ENCODE data around the gene PCDHGA3.
"Not testable (repeated sequence)": the region's sequence is repeated elsewhere in the genome, so short reads cannot be mapped to it uniquely, and the experiment has no call there.

The PCDHGA3 gene

DNA sequence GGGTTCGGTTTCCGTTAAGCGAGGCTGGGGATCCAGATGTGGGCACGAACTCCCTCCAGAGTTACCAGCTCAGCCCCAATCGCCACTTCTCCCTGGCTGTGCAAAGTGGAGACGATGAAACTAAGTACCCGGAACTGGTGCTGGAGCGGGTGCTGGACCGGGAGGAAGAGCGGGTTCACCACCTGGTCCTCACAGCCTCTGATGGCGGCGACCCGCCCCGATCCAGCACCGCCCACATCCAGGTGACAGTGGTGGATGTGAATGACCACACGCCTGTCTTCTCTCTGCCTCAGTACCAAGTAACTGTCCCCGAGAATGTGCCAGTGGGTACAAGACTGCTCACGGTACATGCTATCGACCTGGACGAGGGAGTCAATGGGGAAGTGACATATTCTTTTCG is 39.7 kb downstream of the PCDHGA3 start:
- DNase-seq = no peak

DNA sequence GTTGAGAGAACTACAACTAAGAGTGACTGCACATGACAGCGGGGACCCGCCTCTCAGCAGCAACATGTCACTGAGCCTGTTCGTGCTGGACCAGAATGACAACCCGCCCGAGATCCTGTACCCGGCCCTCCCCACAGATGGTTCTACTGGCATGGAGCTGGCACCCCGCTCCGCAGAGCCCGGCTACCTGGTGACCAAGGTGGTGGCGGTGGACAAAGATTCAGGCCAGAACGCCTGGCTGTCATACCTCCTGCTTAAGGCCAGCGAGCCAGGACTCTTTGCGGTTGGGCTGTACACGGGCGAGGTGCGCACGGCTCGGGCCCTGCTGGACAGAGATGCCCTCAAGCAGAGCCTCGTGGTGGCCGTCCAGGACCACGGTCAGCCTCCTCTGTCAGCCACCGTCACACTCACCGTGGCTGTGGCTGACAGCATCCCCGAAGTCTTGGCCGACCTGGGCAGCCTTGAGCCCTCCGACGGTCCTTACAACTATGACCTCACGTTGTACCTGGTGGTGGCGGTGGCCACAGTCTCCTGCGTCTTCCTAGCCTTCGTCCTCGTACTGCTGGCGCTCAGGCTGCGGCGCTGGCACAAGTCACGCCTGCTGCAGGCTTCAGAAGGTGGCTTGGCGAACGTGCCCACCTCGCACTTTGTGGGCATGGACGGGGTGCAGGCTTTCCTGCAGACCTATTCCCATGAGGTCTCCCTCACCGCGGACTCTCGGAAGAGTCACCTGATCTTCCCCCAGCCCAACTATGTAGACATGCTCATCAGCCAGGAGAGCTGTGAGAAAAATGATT is 41.0 kb downstream of the PCDHGA3 start:
- DNase-seq = no peak

DNA sequence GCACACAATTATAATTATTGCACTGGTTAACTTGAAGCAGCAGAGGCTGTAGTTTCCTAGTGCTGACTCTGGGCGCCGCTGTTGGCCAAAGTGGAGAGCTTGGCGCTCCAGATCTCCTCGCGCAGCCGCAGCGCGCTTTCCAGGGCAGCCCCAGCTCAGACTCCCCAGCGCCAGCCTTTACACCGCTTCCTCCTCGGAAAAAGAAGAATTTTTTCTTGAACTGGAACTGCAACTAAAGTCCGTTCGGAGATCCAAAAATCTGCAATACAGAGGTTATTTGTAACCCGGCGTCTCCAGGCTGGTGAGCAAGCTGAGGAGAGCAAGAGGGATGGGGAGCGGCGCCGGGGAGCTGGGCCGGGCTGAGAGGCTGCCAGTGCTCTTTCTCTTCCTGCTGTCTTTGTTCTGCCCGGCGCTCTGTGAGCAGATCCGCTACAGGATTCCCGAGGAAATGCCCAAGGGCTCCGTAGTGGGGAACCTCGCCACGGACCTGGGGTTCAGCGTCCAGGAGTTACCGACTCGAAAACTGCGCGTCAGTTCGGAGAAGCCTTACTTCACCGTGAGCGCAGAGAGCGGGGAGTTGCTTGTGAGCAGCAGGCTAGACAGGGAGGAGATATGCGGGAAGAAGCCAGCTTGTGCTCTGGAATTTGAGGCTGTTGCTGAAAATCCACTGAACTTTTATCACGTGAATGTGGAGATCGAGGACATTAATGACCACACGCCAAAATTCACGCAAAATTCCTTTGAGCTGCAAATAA is 44.1 kb downstream of the PCDHGA3 start, which contains the start of gene PCDHGB4:
PCDHGB4 (plus strand) TSS at position 142 of the 755 bp plus-strand sequence; CDS start at position 329, 187 bp downstream.
- peak; percentile 38 for DNase-seq

DNA sequence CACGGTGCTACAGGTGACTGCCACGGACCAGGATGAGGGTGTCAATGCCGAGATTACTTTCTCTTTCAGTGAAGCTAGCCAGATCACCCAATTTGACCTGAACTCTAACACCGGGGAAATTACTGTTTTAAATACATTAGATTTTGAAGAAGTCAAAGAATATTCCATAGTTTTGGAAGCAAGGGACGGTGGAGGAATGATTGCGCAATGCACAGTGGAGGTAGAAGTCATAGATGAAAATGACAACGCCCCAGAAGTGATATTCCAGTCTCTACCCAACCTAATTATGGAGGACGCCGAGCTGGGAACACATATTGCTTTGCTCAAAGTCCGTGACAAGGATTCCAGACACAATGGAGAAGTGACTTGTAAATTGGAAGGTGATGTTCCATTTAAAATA is 45.0 kb downstream of the PCDHGA3 start:
- no peak for DNase-seq

DNA sequence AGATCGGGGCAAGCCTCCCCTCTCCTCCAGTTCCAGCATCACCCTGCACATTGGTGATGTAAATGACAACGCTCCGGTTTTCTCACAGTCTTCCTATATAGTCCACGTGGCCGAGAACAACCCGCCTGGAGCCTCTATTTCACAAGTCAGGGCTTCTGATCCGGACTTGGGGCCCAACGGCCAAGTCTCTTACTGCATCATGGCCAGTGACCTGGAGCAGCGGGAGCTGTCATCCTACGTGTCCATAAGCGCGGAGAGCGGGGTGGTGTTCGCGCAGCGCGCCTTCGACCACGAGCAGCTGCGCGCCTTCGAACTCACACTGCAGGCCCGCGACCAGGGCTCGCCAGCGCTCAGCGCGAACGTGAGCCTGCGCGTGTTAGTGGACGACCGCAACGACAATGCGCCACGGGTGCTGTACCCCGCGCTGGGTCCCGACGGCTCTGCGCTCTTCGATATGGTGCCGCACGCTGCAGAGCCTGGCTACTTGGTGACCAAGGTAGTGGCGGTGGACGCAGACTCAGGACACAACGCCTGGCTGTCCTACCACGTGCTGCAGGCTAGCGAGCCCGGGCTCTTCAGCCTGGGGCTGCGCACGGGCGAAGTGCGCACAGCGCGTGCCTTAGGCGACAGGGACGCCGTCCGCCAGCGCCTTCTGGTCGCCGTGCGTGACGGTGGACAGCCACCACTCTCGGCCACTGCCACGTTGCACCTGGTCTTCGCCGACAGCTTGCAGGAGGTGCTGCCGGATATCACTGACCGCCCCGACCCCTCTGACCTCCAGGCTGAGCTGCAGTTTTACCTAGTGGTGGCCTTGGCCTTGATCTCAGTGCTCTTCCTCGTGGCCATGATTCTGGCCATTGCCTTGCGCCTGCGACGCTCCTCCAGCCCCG is 45.8 kb downstream of the PCDHGA3 start:
- no peak for DNase-seq

DNA sequence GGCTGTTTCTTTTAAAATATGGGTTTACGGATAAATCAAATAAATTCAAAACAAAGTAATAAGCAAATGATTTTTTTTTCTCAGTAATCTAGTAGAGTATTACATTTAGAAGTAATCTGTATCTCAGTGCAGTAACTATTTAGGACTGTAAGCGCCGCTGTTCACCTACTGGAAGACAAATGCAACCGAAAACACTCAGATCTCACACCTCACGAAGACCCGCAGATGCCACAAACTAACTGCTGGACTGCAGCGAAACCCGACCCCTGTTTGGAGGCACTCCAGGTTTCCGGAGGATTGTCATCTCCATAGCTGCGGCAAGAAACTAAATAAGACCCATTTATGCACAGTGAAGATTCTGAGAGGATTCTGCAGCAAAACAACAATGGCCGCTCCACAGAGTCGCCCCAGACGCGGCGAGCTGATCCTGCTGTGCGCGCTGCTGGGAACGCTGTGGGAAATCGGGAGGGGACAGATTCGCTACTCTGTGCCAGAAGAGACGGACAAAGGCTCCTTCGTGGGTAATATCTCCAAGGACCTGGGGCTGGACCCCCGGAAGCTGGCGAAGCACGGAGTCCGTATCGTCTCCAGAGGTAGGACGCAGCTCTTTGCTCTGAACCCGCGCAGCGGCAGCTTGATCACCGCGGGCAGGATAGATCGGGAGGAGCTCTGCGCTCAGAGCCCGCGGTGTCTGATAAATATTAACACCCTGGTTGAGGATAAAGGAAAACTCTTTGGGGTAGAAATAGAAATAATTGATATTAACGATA is 49.0 kb downstream of the PCDHGA3 start, which contains the start of gene PCDHGA8:
PCDHGA8 (plus strand) TSS at position 205 of the 770 bp plus-strand sequence; CDS start at position 386, 181 bp downstream.
- no peak for DNase-seq

DNA sequence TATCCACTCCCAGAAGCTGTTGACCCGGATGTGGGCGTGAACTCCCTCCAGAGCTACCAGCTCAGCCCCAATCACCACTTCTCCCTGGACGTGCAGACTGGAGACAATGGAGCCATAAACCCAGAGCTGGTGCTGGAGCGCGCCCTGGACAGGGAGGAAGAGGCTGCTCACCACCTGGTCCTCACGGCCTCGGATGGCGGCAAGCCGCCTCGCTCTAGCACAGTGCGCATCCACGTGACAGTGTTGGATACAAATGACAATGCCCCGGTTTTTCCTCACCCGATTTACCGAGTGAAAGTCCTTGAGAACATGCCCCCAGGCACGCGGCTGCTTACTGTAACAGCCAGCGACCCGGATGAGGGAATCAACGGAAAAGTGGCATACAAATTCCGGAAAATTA is 49.6 kb downstream of the PCDHGA3 start:
- no peak for DNase-seq

DNA sequence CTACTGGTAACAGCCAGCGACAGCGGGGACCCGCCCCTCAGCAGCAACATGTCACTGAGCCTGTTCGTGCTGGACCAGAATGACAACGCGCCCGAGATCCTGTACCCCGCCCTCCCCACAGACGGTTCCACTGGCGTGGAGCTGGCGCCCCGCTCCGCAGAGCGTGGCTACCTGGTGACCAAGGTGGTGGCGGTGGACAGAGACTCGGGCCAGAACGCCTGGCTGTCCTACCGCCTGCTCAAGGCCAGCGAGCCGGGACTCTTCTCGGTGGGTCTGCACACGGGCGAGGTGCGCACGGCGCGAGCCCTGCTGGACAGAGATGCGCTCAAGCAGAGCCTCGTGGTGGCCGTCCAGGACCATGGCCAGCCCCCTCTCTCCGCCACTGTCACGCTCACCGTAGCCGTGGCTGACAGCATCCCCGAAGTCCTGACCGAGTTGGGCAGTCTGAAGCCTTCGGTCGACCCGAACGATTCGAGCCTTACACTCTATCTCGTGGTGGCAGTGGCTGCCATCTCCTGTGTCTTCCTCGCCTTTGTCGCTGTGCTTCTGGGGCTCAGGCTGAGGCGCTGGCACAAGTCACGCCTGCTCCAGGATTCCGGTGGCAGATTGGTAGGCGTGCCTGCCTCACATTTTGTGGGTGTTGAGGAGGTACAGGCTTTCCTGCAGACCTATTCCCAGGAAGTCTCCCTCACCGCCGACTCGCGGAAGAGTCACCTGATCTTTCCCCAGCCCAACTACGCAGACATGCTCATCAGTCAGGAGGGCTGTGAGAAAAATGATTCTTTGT is 51.0 kb downstream of the PCDHGA3 start:
- not testable (repeated sequence) for DNase-seq
